LHCN-M2 (cell line): ENCODE data around the gene CBLC. TPM values are rescaled to one million over a fixed set of nuclear protein-coding genes. Genes with fewer than 3 reads are reported as not detected.

Experiments used
- DNase-seq: peaks from one replicate; pipeline ENCODE4 v3.0.0-alpha.2; 2012; ENCODE audit warnings: low read depth
- total RNA-seq: library from RNA; depleted of rRNA; stranded (reverse); fragments of >200 nt; gene quantifications from 2 replicates; pipeline ENCODE4 v1.2.3, GENCODE V29; 2014

The CBLC gene
- total RNA-seq, 1 experiment from 2014 or later: not detected

DNA sequence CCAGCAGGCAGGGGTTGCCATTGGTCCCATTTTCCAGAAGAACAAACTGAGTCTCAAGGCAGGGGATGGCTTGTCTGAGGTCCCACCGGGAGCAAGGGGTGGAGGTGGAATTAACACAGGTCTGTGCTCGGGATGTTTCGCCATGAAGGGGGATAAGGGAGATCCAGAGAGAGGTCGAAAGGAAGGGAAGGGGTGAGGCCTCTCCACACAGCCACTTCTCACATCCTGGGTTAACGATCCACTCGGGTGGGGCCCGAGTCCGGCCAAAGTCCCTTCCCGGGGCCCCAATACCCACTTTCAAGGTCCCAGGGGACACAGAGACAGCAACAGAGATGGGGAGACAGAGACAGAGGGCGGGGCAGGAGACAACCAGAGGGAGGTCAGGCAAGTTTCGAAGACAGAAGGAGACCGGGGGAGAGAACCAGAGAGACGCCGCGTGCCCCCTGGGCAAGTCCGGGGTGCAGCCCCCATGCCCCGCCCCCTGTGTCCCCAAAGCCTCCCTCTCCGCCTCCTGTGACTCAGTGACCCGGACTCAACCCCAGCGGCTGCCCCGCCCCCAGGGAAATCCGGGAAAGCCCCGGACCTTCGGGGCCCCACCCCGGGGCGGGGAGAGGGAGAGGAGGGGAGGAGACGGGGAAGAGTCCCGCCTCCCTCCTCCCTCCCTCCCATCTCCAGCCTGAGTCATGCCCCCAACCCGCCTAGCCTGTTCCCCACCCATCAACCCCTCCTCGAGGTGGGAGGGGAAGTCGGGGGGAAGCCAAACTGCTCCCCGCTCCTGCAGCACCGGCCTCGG, 30.5 kb upstream of the CBLC start:
- peak; percentile 97 for DNase-seq

GRCh38 chr19:44747739-44748425, 29.8 kb upstream of the CBLC start:
- DNase-seq: peak; percentile 76

DNA sequence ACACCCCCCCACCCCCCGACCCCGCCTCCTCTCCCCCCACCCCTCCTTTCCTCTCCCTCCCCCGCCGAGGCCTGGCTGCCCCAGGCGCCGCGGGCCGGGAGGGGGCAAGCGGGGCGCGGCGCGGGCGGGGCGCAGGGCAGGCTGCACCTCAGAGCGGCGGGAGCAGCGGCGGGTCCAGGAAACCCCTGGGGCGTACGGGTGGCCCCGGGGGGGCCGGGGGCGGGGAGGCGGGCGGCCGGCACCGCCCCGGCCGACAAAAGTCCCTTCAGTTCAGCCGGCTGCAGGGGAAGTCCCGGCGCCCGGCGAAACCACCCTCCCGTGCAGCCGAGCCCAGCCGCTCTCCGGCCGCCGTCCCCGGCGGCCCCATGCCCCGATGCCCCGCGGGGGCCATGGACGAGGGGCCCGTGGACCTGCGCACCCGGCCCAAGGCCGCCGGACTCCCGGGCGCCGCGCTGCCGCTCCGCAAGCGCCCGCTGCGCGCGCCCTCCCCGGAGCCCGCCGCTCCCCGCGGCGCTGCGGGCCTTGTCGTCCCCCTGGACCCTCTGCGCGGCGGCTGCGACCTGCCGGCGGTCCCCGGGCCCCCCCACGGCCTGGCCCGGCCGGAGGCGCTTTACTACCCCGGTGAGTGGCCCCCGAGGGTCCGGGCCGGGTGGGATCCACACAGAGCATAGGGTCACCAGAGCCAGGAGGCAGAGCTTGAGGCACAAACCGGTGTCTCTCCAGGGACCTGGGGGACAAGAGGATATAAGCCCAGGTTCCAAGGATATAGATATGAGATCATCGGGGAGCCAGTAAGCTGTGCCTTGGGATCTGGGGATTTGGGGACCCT, 29.1 kb upstream of the CBLC start, which contains the start of gene BCL3:
TSS of gene BCL3 (plus strand) at position 283 of the 829 bp plus-strand sequence. CDS start at position 366, 83 bp downstream.
- no peak for DNase-seq

- DNase-seq: no peak
Observed at GRCh38 chr19:44749292-44749691, 28.4 kb upstream of the CBLC start.

GRCh38 chr19:44749994-44750393, 27.7 kb upstream of the CBLC start:
- DNase-seq: no peak

- DNase-seq: no peak
Observed at GRCh38 chr19:44752123-44752815, 25.4 kb upstream of the CBLC start.

GRCh38 chr19:44752816-44753625, 24.7 kb upstream of the CBLC start:
- peak; percentile 97 for DNase-seq

DNA sequence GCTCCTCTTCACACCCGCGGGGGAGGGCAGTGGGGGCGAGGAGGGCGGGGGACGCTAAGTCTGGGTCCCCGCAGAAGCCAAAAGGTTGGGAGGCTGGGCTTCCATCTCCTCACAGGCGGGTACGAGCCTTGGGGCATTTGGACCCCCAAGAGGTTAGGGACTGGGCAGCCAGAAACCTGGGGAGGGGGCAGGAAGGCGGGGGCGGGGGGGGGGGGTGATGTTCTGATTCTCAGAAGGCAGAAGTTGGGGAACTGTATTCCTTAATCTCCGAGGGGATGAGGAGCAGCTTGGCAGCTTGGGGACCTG, 24.1 kb upstream of the CBLC start:
- DNase-seq: no peak

GRCh38 chr19:44753932-44754749, 23.5 kb upstream of the CBLC start:
- DNase-seq: peak; percentile 81

- DNase-seq: no peak
Observed at GRCh38 chr19:44754750-44755080, 23.0 kb upstream of the CBLC start.

DNA sequence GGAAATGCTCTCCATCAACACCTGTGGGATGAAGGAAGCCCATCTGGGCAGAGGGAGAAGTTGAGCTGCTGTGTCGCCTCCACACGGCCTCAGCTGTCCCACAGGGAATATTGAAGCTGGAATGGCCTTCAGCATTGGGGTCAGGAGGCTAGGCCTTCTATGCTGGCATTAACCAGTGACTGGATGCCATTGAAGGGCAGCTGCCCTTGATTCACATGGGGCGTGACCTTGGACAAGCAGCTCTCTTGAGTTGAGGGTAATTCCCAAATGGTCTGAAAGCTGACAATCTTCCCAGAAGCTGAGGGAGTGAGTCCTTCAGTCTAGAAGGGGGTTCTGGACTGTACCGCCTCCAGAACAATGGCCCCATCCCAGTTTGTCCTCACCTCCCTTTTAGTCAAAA, 22.5 kb upstream of the CBLC start:
- DNase-seq: peak; percentile 45

- no peak for DNase-seq
Observed at GRCh38 chr19:44756089-44756562, 21.6 kb upstream of the CBLC start.

- no peak for DNase-seq
Observed at GRCh38 chr19:44757057-44757734, 20.5 kb upstream of the CBLC start.

DNA sequence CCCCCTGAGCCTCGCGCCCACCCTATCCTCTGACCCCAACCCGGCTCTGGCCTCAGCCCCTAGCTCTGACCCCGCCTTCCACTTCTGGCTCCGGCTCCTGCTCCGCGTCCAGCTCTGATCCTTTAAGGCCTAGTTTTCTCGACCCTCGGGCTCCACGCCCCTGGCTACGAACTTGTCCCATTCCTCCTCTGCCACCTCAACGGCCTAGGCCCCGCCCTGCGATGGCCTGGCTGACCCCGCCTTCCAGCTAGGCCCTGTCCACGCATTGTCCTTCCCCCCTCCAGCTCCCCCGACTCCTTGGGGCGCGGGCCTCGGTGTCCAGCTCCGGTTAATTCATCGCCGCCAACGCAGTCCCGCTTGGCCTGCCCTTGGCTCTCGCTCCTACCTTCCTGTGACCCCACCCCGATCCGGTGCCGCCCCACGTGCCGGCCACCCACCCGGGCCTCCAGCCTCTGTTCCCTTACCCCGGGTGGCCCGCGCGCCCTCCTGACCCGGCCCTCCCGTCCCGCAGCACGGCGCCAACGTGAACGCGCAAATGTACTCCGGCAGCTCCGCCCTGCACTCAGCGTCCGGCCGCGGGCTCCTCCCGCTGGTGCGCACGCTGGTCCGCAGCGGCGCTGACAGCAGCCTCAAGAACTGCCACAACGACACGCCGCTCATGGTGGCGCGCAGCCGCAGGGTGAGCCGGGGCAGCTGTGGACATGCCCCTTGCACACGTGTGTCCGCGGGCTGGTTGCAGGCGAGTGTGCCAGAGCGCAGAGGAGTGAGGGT, 19.8 kb upstream of the CBLC start:
- DNase-seq: no peak

- no peak for DNase-seq
Observed at GRCh38 chr19:44758596-44758995, 19.1 kb upstream of the CBLC start.

GRCh38 chr19:44759083-44759804, 18.4 kb upstream of the CBLC start:
- no peak for DNase-seq

GRCh38 chr19:44762038-44762437, 15.7 kb upstream of the CBLC start:
- DNase-seq: no peak
